ENCODE measurements around the gene CFAP61.

DNA sequence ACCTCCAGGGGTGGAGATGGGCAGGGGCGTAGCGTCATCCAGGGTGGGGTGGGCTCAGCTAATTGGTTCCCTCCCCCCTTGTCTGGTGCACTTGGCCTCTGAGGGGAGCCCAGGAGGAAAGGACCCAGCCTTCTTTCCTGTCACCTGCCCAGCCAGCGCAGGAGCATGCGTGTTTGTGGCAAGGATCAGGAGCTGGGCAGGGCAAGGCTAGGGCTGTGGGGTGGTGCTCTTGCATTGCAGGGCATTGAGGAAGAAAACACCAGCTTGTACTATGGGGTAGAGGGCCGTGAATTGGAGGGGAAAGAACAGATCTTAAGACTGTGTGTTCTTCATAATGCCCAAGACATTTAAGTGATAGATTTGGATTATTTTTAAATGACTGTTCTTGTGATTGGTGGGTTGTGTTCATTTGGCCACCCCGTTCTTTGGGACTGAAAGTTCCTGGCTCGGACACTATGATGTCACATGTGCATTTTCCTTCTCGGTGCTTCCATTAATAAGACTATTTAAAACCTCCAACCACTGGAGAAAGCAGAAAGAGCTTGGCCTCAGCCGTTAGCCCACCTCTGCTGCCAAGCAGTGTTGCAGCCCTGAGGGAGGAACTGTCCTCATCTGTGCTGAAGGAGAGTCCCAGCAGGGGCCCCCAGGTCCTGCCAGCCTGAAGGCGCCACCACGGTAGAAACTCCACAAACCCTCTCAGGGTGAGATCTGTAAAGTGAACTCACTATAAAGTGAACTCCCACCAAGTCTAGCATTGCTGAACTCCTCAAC, 179.4 kb downstream of the CFAP61 start:
- TF ChIP-seq, protein P1, sequence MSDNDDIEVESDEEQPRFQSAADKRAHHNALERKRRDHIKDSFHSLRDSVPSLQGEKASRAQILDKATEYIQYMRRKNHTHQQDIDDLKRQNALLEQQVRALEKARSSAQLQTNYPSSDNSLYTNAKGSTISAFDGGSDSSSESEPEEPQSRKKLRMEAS (IDR thresholded peaks at IDR 0.05; ENCODE audit: low read depth, low read length) = no peak
- TF ChIP-seq CTCF (IDR thresholded peaks at IDR 0.05; ENCODE audit: low read depth, low read length) = no peak
- no peak for TF ChIP-seq POLR2A (IDR thresholded peaks at IDR 0.05; ENCODE audit: extremely low read depth, insufficient read length)
- no peak for TF ChIP-seq MYC (IDR thresholded peaks at IDR 0.05; ENCODE audit: low read depth, low read length)

Data from NB4 (cell line).